Measurements from ENCODE around the gene SEC22B.
"Not testable (repeated sequence)": the region's sequence is repeated elsewhere in the genome, so short reads cannot be mapped to it uniquely, and the experiment has no call there.

Gene SEC22B

DNA sequence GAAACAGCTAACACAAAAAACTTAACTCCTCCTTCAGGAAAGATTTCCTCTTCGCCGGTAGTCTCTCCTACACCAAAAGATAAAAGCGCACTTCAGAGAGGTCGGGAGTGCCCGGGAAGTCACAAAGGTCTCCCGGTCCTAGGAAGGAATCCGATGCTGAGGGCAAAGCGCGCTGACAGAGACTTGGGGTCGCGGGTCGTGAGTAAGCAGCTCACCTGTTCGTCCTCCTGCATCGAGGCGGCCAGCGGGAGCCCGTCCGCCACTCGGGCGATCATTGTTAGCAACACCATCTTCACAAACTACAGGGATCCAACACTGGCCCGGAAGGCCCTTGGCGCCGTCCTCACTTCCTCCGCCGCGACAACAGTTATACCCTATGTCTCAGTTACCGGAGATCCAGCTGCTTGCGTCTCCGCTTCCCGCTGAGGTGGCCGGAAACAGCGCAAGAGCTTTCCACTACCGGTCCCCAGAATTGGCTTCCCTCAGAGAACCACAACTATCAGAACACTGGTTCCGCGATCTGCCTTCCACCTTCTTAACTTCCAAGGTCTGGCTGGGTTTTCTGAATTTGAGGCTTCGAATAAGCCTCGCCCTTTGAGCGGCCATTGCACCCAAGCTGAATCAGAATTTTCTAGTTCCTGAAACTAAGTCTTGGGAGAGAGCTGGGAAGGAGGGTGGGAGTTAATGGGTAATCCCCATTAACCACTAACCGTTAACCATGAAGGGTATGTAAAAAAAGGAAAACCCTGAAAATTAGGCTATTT is at the start of gene SEC22B:
Gene SEC22B (minus strand): TSS at position 429 of the 764 bp plus-strand sequence. CDS start 139 bp downstream, at position 290.
- DNase-seq, result peak; percentile 97

- not testable (repeated sequence) for DNase-seq
Observed at GRCh38 chr1:120217933-120218332, 41.6 kb upstream of the SEC22B start.

DNA sequence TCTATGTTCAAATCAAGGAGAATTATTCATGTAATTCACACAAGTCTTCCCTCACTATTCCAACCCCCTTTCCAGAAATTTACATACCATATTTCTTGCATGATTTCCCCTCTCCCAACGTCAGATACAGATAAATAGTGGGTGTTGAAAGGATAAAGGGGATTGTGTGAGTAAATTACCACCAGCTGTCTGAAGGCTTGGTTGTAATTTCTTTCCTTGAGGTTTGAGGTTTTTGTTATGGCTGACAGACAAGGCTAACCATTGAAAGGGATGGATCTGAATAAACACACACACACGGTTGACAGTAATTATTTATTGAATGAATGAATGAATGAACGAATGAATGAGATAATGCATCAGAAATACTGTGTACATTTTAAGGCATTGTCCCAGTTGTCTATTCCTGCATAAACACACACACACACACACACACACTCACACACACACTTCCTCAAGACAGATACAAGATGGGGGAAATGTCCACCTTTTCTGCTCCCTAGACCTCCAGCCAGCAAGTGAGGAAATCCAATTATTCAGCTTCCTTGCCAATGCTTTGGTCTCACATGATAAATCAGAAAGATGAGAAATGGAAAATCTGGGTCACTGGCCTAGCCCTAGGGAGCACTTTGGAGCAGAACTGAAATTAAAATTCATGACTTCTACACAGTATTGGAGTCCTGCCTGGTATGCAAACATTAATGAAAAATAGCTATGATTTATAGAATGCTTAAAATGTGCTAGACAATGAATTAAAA is 41.0 kb upstream of the SEC22B start:
- not testable (repeated sequence) for DNase-seq

DNA sequence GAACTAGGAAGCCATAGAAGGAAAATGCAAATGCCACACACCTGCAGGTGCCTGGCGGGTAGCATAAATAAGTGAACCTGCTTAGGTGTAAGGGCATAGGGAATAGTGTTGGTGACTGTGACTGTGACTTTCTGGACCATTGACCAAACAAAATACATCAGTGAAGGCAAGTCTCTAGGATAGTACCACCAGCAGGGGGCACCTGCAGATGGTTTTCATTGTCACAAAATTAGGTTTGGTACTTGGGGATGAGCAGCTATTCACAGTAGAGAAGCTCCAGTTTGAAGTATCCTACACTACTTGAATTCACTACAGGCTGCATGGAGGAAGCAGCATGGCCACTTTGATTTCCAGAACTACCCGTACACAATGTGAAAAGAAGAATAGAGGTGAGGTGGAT is 37.3 kb upstream of the SEC22B start:
- DNase-seq, result not testable (repeated sequence)

- DNase-seq, result not testable (repeated sequence)
Observed at GRCh38 chr1:120210754-120211153, 34.4 kb upstream of the SEC22B start.

- not testable (repeated sequence) for DNase-seq
Observed at GRCh38 chr1:120196863-120197775, 20.8 kb upstream of the SEC22B start.

DNA sequence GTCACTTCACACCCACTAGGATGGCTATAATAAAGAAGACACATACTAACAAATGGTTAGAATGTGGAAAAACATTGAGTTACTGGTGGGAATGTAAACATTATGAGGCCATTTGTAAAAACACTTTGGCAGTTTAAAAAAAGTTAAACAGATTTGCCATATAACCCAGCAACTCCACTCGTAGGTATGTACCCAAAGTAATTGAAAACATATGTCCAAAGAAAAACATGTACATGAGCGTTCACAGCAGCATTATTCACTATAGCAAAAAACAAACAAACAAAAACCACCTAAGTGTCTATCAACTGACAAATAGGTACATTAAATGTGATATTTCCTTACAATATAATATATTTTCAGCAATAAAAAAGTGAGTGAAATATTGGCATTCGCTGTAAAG is 12.3 kb upstream of the SEC22B start:
- not testable (repeated sequence) for DNase-seq

DNA sequence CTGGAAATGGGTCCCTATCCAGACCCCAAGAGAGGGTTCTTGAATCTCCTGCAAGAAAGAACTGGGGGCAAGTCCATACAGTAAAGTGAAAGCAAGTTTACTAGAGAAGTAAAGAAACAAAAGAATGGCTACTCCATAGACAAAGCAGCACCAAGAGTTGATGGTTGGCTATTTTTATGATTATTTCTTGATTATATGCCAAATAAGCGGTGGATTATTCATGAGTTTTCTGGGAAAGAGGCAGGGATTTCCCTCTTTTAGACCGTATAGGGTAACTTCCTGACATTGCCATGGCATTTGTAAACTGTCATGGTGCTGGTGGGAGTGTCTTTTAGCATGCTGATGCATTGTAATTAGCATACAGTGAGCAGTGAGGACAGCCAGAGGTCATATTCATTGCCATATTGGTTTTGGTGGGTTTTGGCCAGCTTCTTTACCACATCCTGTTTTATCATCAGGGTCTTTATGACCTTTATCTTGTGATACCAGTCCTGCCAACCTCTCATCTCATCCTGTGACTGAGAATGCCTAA is 5.9 kb upstream of the SEC22B start:
- DNase-seq, result not testable (repeated sequence)

DNA sequence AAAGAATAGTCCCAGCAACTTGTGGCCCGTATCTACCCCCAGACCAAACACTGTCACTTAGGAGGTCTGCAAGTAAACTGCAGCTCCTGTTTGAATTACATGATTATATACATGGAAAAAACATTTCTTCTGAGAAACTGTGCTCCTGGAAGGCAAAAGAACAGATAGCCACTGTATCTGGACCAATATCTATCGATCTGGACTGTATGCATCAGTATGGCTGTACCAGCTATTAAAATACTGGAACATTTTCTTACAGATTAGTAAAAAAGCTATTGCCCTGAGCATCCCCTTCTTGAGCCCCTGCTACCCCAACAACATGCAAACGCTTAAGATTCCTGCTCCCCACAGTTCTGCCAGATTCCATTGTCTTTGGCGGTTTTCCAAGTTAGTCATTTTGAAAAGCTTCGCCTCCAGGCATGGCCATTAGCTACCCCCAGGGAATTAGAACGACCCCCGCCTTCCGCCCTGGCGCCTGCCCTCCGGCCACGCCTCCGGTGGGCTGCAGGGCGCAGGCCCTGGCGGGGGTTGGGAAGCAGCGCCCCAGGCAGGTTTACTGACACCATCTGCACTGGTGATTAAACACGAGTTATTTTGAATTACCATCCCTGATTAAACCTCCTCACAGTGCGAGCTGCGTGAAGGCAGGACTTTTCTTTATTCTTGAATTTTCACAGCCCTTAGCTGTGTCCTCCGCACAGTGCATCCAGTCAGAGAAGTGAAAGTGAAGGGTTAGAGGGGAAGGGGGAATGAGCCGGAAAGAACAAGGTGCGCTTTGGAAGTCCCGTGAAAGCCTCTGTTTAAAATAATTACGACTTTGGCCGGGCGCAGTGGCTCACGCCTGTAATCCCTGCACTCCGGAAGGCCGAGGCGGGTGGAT is 3.7 kb upstream of the SEC22B start:
- DNase-seq, result not testable (repeated sequence)

- peak; percentile 48 for DNase-seq
Observed at GRCh38 chr1:120178799-120179756, 2.8 kb upstream of the SEC22B start.

DNA sequence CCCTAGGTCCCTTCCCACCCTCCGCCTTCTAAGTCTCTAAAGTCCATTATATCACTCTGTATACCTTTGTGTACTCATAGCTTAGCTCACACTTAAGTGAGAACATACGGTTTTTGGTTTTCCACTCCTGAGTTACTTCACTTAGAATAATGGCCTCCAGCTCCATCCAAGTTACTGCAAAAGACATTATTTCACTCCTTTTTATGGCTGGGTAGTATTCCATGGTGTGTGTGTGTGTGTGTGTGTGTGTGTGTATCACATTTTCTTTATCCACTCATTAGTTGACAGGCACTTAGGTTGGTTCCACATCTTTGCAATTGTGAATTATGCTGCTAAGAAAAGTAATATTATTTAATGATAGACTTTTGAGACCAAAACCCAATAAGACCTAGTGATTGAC is 1.7 kb upstream of the SEC22B start:
- DNase-seq, result not testable (repeated sequence)

DNA sequence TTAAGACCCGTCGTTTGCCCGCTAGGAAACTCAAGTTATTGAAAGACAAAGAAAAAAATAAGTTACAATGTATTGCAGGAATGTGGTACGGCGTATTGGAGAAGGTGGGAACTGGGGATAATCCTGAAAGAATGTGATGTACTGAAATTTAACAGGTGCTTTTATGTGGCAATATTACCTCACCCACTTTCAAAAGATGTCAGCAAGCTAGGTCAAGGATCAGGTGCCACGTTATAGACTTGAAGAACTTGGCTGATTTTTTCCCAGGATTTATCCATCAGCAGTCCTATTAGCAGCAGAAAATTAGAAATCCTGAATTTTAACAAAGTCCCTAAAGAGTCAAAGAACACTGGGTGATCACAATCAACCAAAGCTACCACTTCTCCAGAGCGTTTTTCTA is 632 bp downstream of the SEC22B start:
- DNase-seq, result peak; percentile 10

DNA sequence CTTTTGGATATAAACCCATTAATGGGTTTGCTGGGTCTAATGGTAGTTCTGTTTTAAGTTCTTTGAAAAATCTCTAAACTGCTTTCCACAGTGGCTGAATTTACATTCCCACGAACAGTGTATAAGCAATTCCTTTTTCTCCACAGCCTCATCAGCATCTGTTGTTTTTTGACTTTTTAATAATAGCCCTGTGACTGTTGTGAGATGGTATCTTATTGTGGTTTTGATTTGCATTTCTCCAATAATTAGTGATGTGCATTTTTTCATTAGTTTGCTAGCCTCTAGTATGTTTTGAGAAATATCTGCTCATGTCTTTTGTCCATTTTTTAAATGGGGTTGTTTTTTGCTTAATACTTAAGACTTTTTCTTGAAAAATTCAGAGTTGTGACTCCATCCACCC is 11.6 kb downstream of the SEC22B start:
- DNase-seq, result not testable (repeated sequence)

GRCh38 chr1:120162015-120162414 is 14.3 kb downstream of the SEC22B start:
- not testable (repeated sequence) for DNase-seq

- not testable (repeated sequence) for DNase-seq
Observed at GRCh38 chr1:120158495-120158894, 17.8 kb downstream of the SEC22B start.

DNA sequence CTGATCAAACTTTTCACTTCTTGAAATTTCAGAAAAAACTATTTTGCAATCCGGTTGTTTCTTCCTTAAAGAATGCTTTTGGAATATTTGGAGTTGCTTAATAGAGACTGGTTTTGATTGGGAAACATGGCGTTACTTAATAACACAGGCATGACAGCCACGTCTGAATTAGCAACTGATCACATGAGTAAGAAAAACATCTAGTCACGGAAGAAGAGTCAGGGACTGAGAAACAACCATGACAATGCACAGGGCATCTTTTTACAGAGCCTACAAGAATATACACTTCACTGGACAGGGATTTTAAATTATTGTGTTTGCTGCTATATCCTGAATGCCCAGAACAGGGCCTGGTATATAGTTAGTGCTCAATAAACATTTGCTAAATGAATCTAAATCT is 18.2 kb downstream of the SEC22B start:
- not testable (repeated sequence) for DNase-seq

GRCh38 chr1:120150138-120150822 is 26.0 kb downstream of the SEC22B start:
- DNase-seq, result not testable (repeated sequence)

DNA sequence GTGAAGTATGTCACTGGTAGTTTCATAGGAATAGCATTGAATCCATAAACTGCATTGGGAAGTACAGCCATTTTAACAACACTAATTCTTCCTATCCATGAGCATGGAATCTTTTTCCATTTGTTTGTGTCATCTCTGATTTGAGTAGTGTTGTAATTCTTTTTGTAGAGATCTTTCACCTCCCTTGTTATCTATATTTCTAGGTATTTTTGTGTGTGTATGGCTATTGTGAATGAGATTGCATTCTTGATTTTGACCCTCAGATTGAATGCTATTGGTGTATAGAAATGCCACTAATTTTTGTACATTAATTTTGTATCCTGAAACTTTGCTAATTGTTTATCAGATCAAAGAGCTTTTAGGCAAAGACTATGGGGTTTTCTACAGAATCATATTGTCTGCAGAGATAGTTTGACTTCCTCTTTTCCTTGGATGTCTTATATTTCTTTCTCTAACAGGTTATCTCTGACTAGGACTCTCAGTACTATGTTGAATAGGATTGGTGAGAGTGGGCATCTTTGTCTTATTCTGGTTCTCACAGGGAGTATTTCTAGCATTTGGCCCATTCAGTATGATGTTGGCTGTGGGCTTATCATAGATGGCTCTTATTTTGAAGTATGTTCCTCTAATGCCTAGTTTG is 26.8 kb downstream of the SEC22B start:
- DNase-seq, result not testable (repeated sequence)

DNA sequence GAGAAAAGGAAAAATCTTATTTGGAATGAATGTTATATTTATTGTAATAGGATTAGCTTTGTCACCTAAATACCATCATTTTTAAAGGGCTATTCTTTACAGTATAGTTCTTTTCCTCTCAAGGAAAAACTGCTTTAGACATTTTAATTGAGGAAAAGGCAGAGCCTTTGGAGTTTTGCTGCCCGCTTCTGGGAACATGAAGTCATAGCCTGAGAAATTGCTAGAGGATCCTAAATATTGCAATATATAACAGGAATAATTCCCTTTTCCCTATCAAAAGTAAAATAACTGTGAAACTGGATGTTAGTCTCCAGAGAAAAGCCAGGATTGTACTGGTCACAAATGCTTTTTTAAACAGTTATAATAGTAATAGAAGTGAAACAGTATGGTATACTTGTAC is 30.5 kb downstream of the SEC22B start:
- not testable (repeated sequence) for DNase-seq
